NCI-H146 treated with DMSO at 0.1 percent for 48 hours (cell line): ENCODE results near the gene YPEL1.
"Not testable (repeated sequence)": the region's sequence is repeated elsewhere in the genome, so short reads cannot be mapped to it uniquely, and the experiment has no call there.

ENCODE experiments used
- DNase-seq: peaks from one replicate; lab custom pipeline; 2025; ENCODE audit not compliant: unreplicated experiment; lab: John Stamatoyannopoulos, UW

Gene YPEL1

GRCh38 chr22:21701384-21701971, 34.1 kb downstream of the YPEL1 start:
- DNase-seq = no peak

GRCh38 chr22:21700822-21701221, 34.8 kb downstream of the YPEL1 start:
- DNase-seq = no peak

GRCh38 chr22:21699643-21700042, 36.0 kb downstream of the YPEL1 start:
- DNase-seq = no peak

DNA sequence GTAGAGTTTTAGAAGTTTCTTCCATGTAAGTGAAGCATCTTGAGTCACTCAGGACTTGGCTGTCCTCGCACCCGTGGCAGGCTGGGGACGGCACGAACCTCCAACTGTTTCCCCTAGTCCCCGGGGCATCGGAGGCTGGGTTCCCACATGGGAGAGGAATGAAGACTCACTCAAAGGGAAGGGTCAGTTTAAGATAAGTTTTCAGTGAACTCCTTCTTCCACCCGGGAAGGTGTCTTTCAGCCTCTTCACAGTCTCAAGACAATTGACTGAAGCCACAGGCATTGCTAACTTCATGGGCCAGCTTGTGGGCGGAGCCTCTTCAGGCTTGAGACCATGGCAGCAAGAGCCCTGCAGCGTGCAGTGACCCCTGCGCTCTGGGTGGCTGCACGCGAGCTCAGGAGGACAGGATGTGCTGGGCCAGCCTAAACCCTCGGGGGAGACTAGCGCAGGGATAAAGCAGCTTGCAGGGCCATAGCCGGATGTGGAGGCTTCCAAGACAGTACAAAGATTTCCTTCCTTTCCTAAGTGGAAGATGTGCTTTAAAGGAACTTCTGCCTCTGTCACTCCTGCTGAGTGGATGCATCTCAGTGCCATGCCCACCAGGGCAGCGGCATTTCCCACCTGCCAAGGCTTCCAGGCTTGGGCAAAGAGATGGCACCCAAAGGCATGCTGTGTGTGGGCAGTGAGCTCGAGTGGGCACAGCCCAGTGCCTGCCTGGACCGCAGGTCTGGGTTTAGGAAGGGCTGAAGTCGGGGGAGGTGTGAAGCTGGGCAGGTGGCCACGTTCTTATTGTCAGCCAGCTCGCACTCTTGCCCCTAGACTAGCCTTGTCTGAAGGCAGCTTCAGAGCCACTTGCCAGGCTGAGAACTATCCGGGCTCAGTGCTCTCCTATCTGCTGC, 36.9 kb downstream of the YPEL1 start:
- DNase-seq = no peak

GRCh38 chr22:21697880-21698279, 37.7 kb downstream of the YPEL1 start:
- no peak for DNase-seq

GRCh38 chr22:21697021-21697771, 38.4 kb downstream of the YPEL1 start:
- no peak for DNase-seq

GRCh38 chr22:21696115-21696514, 39.5 kb downstream of the YPEL1 start:
- no peak for DNase-seq

DNA sequence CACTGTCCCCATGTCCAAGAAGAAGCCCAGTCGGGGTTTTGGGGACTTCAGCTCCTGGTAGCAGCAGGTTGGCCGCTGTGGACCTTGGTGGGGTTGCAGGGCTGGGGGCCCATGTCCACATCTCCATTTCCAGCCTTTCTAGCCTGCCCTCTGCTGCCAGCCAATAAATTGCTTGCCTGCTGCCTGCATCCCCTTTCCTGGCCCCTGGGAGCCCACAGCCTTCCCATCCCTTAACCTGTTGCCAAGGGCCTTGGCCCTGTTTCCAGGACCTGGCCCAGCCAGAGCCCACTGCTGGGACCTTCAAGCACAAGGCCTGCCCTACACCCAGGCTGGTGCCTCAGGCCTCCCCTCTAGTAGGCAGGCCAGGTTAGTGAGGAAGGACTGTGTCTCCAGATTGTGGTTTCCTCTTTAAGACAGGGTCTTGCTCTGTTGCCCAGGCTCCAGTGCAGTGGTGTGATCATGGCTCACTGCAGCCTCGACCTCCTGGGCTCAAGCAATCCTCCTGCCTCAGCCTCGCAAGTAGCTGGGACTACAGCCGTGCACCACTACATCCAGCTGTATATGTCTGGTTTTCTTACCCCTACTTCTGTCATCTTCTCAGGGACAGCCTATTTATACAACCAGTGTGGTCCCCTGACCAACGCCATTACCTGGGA, 40.0 kb downstream of the YPEL1 start:
- no peak for DNase-seq

DNA sequence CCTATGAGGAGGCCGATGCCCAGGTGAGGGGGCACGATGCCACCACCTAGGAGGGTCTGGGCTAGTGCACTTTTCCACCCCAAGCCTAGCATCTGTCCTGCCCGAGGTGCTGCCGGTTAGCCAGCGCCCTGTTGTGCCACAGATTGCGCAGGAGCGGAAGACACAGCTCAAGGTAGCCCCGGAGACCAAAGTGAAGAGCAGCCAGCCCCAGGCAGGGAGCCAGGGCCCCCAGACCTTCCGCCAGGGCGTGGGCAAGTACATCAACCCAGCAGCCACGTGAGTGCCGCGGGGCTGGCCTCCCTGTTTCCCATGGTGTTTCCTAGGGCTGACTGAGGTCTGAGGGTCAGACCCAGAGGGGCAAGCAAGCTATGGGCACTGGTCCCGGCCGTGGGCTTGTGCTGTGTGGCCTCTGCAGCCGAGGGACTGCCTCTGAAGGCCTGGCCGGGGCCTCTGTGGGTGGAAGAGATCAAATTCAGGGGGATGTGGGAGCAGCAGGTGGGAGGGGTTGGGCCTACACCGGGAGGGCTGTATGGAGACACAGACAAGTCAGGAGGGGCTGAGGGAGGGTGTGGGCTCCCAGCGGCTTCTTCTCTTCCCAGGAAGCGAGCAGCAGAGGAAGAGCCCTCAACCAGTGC, 40.7 kb downstream of the YPEL1 start:
- no peak for DNase-seq

GRCh38 chr22:21694394-21694793, 41.2 kb downstream of the YPEL1 start:
- no peak for DNase-seq

DNA sequence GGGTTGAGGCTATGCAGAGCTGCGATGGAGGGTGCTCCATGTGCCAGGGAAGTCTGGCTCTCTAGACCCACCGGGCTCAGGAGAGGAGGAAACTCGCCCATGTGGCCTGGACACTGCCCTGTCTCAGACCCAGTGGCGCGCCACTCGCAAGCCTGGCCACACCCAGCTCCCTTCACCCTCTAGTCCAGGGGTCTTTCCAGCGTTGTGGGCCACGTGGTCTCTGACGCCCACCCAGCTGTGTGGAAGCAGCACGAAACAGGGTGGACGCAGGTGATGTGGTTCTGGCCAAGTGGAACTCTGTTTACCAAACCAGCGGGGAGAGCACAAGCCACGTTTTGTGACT, 41.6 kb downstream of the YPEL1 start:
- DNase-seq = no peak

- no peak for DNase-seq
Measured at GRCh38 chr22:21693333-21693998, 42.1 kb downstream of the YPEL1 start.

DNA sequence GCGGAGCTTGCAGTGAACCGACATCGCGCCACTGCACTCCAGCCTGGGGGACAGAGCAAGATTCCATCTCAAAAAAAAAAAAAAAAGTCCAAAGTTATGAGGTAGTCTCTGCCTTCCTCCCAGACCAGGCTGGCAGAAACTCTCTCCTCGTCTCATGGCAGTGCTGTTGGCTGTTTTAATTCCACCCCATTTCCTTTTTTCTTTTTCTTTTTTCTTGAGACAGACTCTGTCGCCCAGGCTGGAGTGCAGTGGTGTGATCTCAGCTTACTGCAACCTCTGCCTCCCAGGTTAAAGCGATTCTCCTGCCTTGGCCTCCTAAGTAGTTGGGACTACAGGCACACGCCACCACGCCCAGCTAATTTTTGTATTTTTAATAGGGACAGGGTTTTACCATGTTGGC, 42.7 kb downstream of the YPEL1 start:
- not testable (repeated sequence) for DNase-seq

DNA sequence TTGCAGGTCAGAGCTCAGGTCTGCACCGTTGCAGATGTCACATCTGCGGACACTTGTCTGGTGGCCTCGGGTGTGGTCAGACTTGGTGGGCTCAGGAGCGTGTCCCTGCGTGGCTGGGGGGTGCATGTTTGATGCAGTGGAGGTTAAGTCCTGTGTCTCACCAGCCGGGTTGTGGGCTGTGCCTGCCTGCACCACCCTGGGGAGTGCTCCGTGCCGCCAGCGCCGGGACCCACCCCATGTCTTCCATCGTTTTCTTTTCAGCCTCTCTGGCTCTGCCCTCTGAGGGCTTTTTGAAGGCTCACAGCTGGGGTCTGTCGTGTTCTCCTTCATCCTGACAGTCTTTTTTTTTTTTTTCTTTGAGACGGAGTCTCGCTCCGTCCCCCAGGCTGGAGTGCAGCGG, 43.8 kb downstream of the YPEL1 start:
- DNase-seq = no peak

DNA sequence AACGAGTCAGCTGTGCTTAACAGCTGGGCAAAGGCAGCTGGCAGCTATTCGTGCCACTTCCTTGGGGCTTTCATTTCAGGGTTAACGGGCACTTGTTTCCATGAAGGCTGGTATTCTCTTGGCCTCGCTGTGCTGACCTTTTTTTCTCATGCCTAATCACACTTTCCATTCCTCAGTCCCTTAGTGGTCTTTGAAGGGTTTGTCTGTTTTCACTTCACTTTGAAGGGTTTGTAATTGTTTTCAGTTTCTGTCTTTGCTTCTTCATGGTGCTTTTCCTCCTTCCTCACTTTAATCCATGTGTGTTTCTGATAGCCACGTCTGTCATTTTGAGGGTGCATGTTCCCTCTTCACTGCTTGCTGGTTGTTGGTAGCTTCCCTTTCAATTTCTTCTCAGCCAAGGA, 45.2 kb downstream of the YPEL1 start:
- DNase-seq = no peak

DNA sequence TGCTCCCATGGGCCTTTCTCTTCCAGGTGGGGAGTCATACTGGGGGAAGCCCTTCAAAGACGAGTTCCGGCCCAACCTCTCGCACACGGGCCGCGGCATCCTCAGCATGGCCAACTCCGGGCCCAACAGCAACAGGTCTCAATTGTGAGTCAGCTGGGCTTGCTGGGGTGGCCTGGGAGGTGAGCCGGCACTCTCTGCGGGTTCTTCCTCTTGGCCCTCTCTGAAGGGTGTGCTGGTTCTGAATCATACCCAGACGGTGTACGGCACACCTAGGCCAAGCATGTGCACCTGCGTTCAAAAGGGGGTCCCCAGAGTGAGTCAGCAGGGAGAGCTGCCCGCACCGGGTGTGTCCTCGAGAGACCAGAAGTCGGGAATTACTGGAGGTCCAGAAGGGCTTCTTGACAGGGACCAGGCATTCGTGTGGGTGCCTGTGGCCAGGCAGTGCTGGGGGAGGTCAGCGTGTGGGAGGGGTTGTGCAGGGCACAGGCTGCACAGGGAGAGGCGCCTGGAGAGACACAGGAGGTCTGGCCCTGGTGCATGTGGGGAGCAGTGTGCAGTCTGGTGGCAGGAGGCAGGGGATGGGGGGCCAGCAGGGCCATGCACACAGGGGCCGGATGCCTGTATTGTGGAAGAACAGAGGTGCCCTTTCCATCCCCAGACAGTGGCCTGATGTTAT, 46.8 kb downstream of the YPEL1 start:
- no peak for DNase-seq

DNA sequence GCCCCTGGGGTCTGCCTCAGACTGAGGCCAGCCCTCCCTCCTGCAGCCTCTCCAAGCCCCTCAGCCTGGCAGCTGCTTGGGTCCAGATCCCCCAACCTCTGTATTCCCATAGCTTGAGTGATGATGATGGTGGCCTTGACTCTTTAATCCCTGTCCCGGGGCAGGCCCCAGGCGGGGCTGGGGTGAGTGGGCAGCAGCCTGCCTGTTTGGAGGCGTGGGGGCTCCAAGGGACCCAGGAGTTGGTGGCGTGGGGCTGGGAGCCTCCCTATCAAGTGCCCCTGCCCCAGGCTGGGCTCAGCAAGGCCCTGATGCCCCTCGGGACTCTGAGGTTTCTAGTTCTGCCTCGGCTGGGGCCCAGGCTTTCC, 47.3 kb downstream of the YPEL1 start:
- DNase-seq = no peak

- DNase-seq = no peak
Measured at GRCh38 chr22:21687685-21688259, 47.8 kb downstream of the YPEL1 start.

- no peak for DNase-seq
Measured at GRCh38 chr22:21686634-21687393, 48.8 kb downstream of the YPEL1 start.
